ENCODE measurements around the gene PPIAL4G. TPM values are rescaled to one million over a fixed set of nuclear protein-coding genes. Genes with fewer than 3 reads are reported as not detected.
A peak's percentile ranks its signal among the peaks of the same experiment; 100 is the strongest.
"Not testable (repeated sequence)": the region's sequence is repeated elsewhere in the genome, so short reads cannot be mapped to it uniquely, and the experiment has no call there.

PPIAL4G gene
- under 1 TPM in 6 of 8 experiments, not detected in 2; 0.11 to 0.62 (median 0.19) TPM for total RNA-seq

- 45 to 100% (median 100%) methylated on average over 1 to 3 of the region's 12 CpGs; no CpG with 5 or more reads in 4 of the 10 experiments for WGBS, 10 experiments
- in situ Hi-C loops (cut with MboI; ENCODE audit: low pct_unique_long_range_greater_than_20kb in 2 of 9, low sequenced_read_pairs in 9 of 9, unreplicated experiment in 9 of 9); H3K4me3 ChIP-seq; H3K27ac ChIP-seq; H3K4me1 ChIP-seq (replicated peaks in 1 of 2); ATAC-seq (replicated peaks in 6 of 8): not testable (repeated sequence)
Observed at GRCh38 chr1:148483029-148483428, at the start of gene PPIAL4G. Gene PPIAL4G, minus strand, starts transcription at chr1:148483302. Its CDS starts 50 bp downstream, at chr1:148483252.

- H3K4me1 ChIP-seq (replicated peaks in 1 of 2); ATAC-seq (replicated peaks in 6 of 8); in situ Hi-C loops (cut with MboI; ENCODE audit: low pct_unique_long_range_greater_than_20kb in 2 of 9, low sequenced_read_pairs in 9 of 9, unreplicated experiment in 9 of 9); H3K27ac ChIP-seq; H3K4me3 ChIP-seq: not testable (repeated sequence)
- no CpG with 5 or more reads among the region's 4 CpGs for WGBS, 10 experiments
Observed at GRCh38 chr1:148532158-148532557, 49.1 kb upstream of the PPIAL4G start.

GRCh38 chr1:148529101-148529567, 46.0 kb upstream of the PPIAL4G start:
- H3K27ac ChIP-seq = peak overlapping the region in 1 of 2 donors; percentile 11
- ATAC-seq (replicated peaks in 6 of 8); in situ Hi-C loops (cut with MboI; ENCODE audit: low pct_unique_long_range_greater_than_20kb in 2 of 9, low sequenced_read_pairs in 9 of 9, unreplicated experiment in 9 of 9); H3K4me1 ChIP-seq (replicated peaks in 1 of 2): not testable (repeated sequence)
- no CpG with 5 or more reads among the region's 25 CpGs for WGBS, 10 experiments
- peak overlapping the region; percentile 15 to 33 (median 20) for H3K4me3 ChIP-seq

- ATAC-seq (replicated peaks in 6 of 8); H3K27ac ChIP-seq; in situ Hi-C loops (cut with MboI; ENCODE audit: low pct_unique_long_range_greater_than_20kb in 2 of 9, low sequenced_read_pairs in 9 of 9, unreplicated experiment in 9 of 9); H3K4me1 ChIP-seq (replicated peaks in 1 of 2): not testable (repeated sequence)
- peak overlapping the region; percentile 15 to 33 (median 20) for H3K4me3 ChIP-seq
- WGBS, 10 experiments = no CpG with 5 or more reads among the region's 24 CpGs
Observed at GRCh38 chr1:148528591-148528990, 45.5 kb upstream of the PPIAL4G start.

- ATAC-seq (replicated peaks in 6 of 8); H3K27ac ChIP-seq; H3K4me3 ChIP-seq; in situ Hi-C loops (cut with MboI; ENCODE audit: low pct_unique_long_range_greater_than_20kb in 2 of 9, low sequenced_read_pairs in 9 of 9, unreplicated experiment in 9 of 9); H3K4me1 ChIP-seq (replicated peaks in 1 of 2): not testable (repeated sequence)
- no CpG with 5 or more reads among the region's 2 CpGs for WGBS, 10 experiments
Observed at GRCh38 chr1:148526587-148526986, 43.5 kb upstream of the PPIAL4G start.

GRCh38 chr1:148523205-148524144, 40.4 kb upstream of the PPIAL4G start:
- ATAC-seq (replicated peaks in 6 of 8) = peak in 6 of 8 experiments; percentile 43 to 58 (median 46)
- H3K4me1 ChIP-seq (replicated peaks in 1 of 2); H3K27ac ChIP-seq; in situ Hi-C loops (cut with MboI; ENCODE audit: low pct_unique_long_range_greater_than_20kb in 2 of 9, low sequenced_read_pairs in 9 of 9, unreplicated experiment in 9 of 9): not testable (repeated sequence)
- H3K4me3 ChIP-seq = peak overlapping the region; percentile 25 to 52 (median 30)
- WGBS, 10 experiments = no CpG with 5 or more reads among the region's 35 CpGs

GRCh38 chr1:148522561-148523204, 39.6 kb upstream of the PPIAL4G start:
- in situ Hi-C loops (cut with MboI; ENCODE audit: low pct_unique_long_range_greater_than_20kb in 2 of 9, low sequenced_read_pairs in 9 of 9, unreplicated experiment in 9 of 9); H3K4me1 ChIP-seq (replicated peaks in 1 of 2): not testable (repeated sequence)
- Histone ChIP-seq H3K27ac (peak overlapping the region in 1 of 2 donors; percentile 79), H3K4me3 (peak overlapping the region; percentile 17 to 52 (median 26))
- WGBS, 10 experiments = 0 to 8% (median 6%) methylated on average over 1 to 12 of the region's 30 CpGs; no CpG with 5 or more reads in 7 of the 10 experiments
- peak; percentile 78 to 88 (median 83) for ATAC-seq (replicated peaks in 6 of 8)

- no CpG with 5 or more reads among the region's 23 CpGs for WGBS, 10 experiments
- in situ Hi-C loops (cut with MboI; ENCODE audit: low pct_unique_long_range_greater_than_20kb in 2 of 9, low sequenced_read_pairs in 9 of 9, unreplicated experiment in 9 of 9); H3K4me1 ChIP-seq (replicated peaks in 1 of 2): not testable (repeated sequence)
- peak overlapping the region; percentile 79 to 85 for H3K27ac ChIP-seq
- peak overlapping the region; percentile 6 to 26 (median 14) for H3K4me3 ChIP-seq
- ATAC-seq (replicated peaks in 6 of 8) = peak; percentile 15 to 58 (median 44)
Observed at GRCh38 chr1:148522072-148522471, 39.0 kb upstream of the PPIAL4G start.

GRCh38 chr1:148514310-148514709, 31.2 kb upstream of the PPIAL4G start:
- WGBS, 10 experiments = no CpG with 5 or more reads among the region's 3 CpGs
- in situ Hi-C loops (cut with MboI; ENCODE audit: low pct_unique_long_range_greater_than_20kb in 2 of 9, low sequenced_read_pairs in 9 of 9, unreplicated experiment in 9 of 9) = not testable (repeated sequence)

GRCh38 chr1:148512571-148513184, 29.6 kb upstream of the PPIAL4G start:
- ATAC-seq (replicated peaks in 6 of 8); H3K4me1 ChIP-seq (replicated peaks in 1 of 2); in situ Hi-C loops (cut with MboI; ENCODE audit: low pct_unique_long_range_greater_than_20kb in 2 of 9, low sequenced_read_pairs in 9 of 9, unreplicated experiment in 9 of 9); H3K27ac ChIP-seq; H3K4me3 ChIP-seq: not testable (repeated sequence)
- WGBS, 10 experiments = no CpG with 5 or more reads among the region's 9 CpGs

More at GRCh38 chr1:148514310-148514709, 31.2 kb upstream of the PPIAL4G start:
- H3K27ac ChIP-seq; H3K4me3 ChIP-seq; H3K4me1 ChIP-seq (replicated peaks in 1 of 2); ATAC-seq (replicated peaks in 6 of 8): not testable (repeated sequence)

- ATAC-seq (replicated peaks in 6 of 8); H3K27ac ChIP-seq; in situ Hi-C loops (cut with MboI; ENCODE audit: low pct_unique_long_range_greater_than_20kb in 2 of 9, low sequenced_read_pairs in 9 of 9, unreplicated experiment in 9 of 9); H3K4me1 ChIP-seq (replicated peaks in 1 of 2); H3K4me3 ChIP-seq: not testable (repeated sequence)
Observed at GRCh38 chr1:148493933-148494332, 10.8 kb upstream of the PPIAL4G start.

GRCh38 chr1:148481134-148481533, 2.0 kb downstream of the PPIAL4G start:
- H3K27ac ChIP-seq; H3K4me1 ChIP-seq (replicated peaks in 1 of 2); in situ Hi-C loops (cut with MboI; ENCODE audit: low pct_unique_long_range_greater_than_20kb in 2 of 9, low sequenced_read_pairs in 9 of 9, unreplicated experiment in 9 of 9); ATAC-seq (replicated peaks in 6 of 8); H3K4me3 ChIP-seq: not testable (repeated sequence)
- no CpG with 5 or more reads among the region's 4 CpGs for WGBS, 10 experiments

GRCh38 chr1:148459694-148460093, 23.4 kb downstream of the PPIAL4G start:
- ATAC-seq (replicated peaks in 6 of 8); in situ Hi-C loops (cut with MboI; ENCODE audit: low pct_unique_long_range_greater_than_20kb in 2 of 9, low sequenced_read_pairs in 9 of 9, unreplicated experiment in 9 of 9); H3K4me1 ChIP-seq (replicated peaks in 1 of 2): not testable (repeated sequence)
- no CpG with 5 or more reads among the region's 28 CpGs for WGBS, 10 experiments
- peak overlapping the region; percentile 72 to 100 (median 93) for H3K4me3 ChIP-seq
- H3K27ac ChIP-seq = peak overlapping the region; percentile 84 to 93
